Measurements from ENCODE around the gene SEPTIN8.

Gene SEPTIN8

GRCh38 chr5:132824426-132824825, 47.4 kb upstream of the SEPTIN8 start:
- no peak for TF ChIP-seq TAF1 (IDR thresholded peaks at IDR 0.05; ENCODE audit: borderline replicate concordance, insufficient read depth, low read length)
- TF ChIP-seq SIN3A (IDR thresholded peaks at IDR 0.05; ENCODE audit: borderline replicate concordance, insufficient read depth, low read length) = no peak
- TF ChIP-seq FOXP2 (optimal IDR thresholded peaks at IDR 0.05; ENCODE audit: borderline replicate concordance, extremely low read depth, extremely low read length, insufficient read depth) = no peak
- TF ChIP-seq REST (IDR thresholded peaks at IDR 0.05; ENCODE audit: insufficient read depth in 1 of 2, low read depth in 2 of 2, low read length in 2 of 2) = no peak
- no peak for TF ChIP-seq POLR2AphosphoS5 (IDR thresholded peaks at IDR 0.05; ENCODE audit: low read depth, low read length)

GRCh38 chr5:132823481-132824050, 46.5 kb upstream of the SEPTIN8 start:
- TF ChIP-seq REST (IDR thresholded peaks at IDR 0.05; ENCODE audit: insufficient read depth in 1 of 2, low read depth in 2 of 2, low read length in 2 of 2) (no peak), POLR2AphosphoS5 (IDR thresholded peaks at IDR 0.05; ENCODE audit: low read depth, low read length) (no peak), SIN3A (IDR thresholded peaks at IDR 0.05; ENCODE audit: borderline replicate concordance, insufficient read depth, low read length) (no peak), TAF1 (IDR thresholded peaks at IDR 0.05; ENCODE audit: borderline replicate concordance, insufficient read depth, low read length) (no peak), FOXP2 (optimal IDR thresholded peaks at IDR 0.05; ENCODE audit: borderline replicate concordance, extremely low read depth, extremely low read length, insufficient read depth) (no peak)

GRCh38 chr5:132822650-132823480, 45.8 kb upstream of the SEPTIN8 start:
- TF ChIP-seq REST (IDR thresholded peaks at IDR 0.05; ENCODE audit: insufficient read depth in 1 of 2, low read depth in 2 of 2, low read length in 2 of 2) = no peak
- TF ChIP-seq TAF1 (IDR thresholded peaks at IDR 0.05; ENCODE audit: borderline replicate concordance, insufficient read depth, low read length) = no peak
- no peak for TF ChIP-seq SIN3A (IDR thresholded peaks at IDR 0.05; ENCODE audit: borderline replicate concordance, insufficient read depth, low read length)
- TF ChIP-seq POLR2AphosphoS5 (IDR thresholded peaks at IDR 0.05; ENCODE audit: low read depth, low read length) = no peak
- TF ChIP-seq FOXP2 (optimal IDR thresholded peaks at IDR 0.05; ENCODE audit: borderline replicate concordance, extremely low read depth, extremely low read length, insufficient read depth) = no peak

- no peak for TF ChIP-seq SIN3A (IDR thresholded peaks at IDR 0.05; ENCODE audit: borderline replicate concordance, insufficient read depth, low read length)
- TF ChIP-seq REST (IDR thresholded peaks at IDR 0.05; ENCODE audit: insufficient read depth in 1 of 2, low read depth in 2 of 2, low read length in 2 of 2) = no peak
- no peak for TF ChIP-seq POLR2AphosphoS5 (IDR thresholded peaks at IDR 0.05; ENCODE audit: low read depth, low read length)
- TF ChIP-seq TAF1 (IDR thresholded peaks at IDR 0.05; ENCODE audit: borderline replicate concordance, insufficient read depth, low read length) = no peak
- no peak for TF ChIP-seq FOXP2 (optimal IDR thresholded peaks at IDR 0.05; ENCODE audit: borderline replicate concordance, extremely low read depth, extremely low read length, insufficient read depth)
These were observed 44.8 kb upstream of the SEPTIN8 start for GRCh38 chr5:132821791-132822190.

Data from PFSK-1 (cell line).